Activated gamma-delta T cell treated with anti-CD3 and anti-CD28 coated beads, Interleukin-2, amount 50 U/mL, for 16 hours (primary cell): ENCODE results near the gene SPARC.
"Not testable (repeated sequence)": the region's sequence is repeated elsewhere in the genome, so short reads cannot be mapped to it uniquely, and the experiment has no call there.

ENCODE experiments used
- DNase-seq: peaks from one replicate; pipeline ENCODE4 v3.0.0-alpha.2; 2020; ENCODE audit warnings: low read depth

Gene SPARC

DNA sequence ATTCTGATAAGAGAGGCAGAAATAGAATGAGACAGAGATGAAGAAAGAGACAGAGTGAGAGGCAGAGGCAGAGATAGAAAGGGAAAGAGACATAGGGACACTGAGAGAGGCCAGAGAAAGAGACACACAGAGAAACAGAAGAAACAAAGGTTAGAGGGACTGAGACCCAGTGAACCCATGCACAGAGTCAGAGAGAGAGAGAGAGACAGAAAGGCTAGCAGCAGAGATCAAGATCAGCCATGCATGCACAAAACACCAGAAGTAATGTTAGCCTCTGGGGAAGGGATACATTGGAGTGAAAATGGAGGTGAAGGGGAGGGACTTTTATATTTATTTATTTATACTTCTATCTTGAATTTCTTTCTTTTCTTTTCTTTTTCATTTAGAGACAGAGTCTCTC lies 14.1 kb upstream of the SPARC start:
- no peak for DNase-seq

DNA sequence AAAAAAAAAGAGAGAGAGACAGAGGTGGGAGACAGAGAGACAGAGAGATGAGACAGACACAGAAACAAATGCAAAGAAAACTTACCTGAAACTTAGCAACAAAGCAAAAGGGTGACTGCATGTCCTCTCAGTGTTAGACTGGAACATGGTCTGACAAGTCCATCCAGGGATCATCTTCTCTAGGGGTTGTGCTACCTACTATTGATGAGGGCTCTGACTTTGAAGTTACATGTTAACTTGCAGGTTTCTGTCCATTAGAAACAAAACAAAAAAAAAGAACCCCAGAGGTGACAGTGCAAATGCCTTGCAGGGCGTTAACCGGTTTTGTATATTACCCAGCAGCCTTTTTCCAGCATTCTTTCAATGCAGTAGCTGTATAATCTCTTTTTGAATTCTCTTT lies 13.6 kb upstream of the SPARC start:
- no peak for DNase-seq

GRCh38 chr5:151699071-151699901 lies 12.6 kb upstream of the SPARC start:
- no peak for DNase-seq

DNA sequence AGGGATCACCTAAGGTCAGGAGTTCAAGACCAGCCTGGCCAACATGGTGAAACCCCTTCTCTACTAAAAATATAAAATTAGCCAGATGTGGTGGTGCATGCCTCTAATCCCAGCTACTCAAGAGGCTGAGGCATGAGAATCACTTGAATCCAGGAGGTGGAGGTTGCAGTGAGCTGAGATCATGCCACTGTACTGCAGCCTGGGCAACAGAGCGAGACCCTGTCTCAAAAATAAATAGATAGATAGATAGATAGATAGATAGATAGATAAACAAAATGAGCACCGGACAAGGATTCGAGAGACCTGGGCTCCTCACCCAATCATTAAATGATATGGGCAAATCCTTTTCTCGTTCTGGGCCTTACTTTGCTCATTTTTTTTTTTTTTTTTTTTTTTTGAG lies 11.4 kb upstream of the SPARC start:
- DNase-seq = not testable (repeated sequence)

DNA sequence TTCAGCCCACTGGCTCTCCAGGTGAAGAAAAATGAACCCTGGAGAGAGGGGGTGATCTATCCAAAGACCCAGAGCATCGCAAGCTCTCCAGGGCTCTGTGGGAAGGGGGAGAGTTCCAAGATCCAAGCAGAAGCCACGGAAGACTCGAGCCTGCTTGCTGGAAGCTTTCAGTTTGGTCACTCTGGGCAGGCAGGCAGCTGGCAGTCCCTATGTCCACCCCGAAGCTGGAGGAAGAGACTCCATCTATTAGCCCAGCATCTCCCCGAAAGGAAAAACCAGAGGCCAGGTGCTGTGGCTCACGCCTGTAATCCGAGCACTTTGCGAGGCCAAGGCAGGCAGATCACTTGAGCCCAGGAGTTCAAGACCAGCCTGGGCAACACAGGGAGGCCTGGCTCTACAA lies 10.7 kb upstream of the SPARC start:
- no peak for DNase-seq

GRCh38 chr5:151696470-151697061 lies 9.9 kb upstream of the SPARC start:
- no peak for DNase-seq

DNA sequence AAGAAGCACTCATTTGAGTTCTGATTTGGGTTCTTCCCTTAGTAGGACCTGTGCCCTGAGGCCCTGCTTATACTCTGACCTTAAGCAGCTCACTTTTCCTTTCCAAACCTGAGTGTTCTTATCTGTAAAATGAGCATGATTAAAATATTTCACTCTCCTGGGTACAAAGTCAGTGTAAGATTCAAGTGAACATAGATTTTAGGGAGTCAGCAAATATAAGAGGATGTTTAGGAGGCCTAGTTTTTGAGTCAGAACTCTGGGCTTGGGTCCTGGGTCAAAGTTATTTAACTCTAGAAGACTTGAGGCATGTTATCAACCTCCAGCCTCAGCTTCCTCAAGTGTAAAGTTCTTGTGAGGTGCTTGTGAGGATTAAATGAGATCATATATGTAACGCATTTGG lies 8.7 kb upstream of the SPARC start:
- no peak for DNase-seq

- no peak for DNase-seq
Observed at GRCh38 chr5:151694035-151694485, 7.3 kb upstream of the SPARC start.

GRCh38 chr5:151692312-151692711 lies 5.6 kb upstream of the SPARC start:
- no peak for DNase-seq

DNA sequence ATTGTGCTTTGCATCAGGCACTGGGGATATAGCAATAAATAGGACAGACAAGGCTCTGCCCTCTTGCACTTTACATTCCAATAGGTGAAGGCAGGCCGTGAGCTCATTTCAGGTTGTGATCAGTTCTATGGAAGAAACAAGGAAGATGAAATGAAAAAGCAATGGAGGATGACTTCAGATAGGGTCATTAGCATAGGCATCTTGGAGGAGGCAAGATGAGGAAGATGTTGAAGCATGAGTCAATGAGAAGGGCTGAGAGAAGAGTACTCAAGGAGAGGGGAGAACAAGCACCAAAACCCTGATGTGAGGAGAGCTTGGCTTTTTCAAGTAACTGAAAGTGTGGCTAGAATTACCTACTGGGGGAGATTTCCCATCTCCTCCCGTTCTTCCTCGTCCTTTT lies 5.0 kb upstream of the SPARC start:
- DNase-seq = no peak

- not testable (repeated sequence) for DNase-seq
Observed at GRCh38 chr5:151689591-151689990, 2.9 kb upstream of the SPARC start.

GRCh38 chr5:151688436-151688835 lies 1.7 kb upstream of the SPARC start:
- DNase-seq = no peak

DNA sequence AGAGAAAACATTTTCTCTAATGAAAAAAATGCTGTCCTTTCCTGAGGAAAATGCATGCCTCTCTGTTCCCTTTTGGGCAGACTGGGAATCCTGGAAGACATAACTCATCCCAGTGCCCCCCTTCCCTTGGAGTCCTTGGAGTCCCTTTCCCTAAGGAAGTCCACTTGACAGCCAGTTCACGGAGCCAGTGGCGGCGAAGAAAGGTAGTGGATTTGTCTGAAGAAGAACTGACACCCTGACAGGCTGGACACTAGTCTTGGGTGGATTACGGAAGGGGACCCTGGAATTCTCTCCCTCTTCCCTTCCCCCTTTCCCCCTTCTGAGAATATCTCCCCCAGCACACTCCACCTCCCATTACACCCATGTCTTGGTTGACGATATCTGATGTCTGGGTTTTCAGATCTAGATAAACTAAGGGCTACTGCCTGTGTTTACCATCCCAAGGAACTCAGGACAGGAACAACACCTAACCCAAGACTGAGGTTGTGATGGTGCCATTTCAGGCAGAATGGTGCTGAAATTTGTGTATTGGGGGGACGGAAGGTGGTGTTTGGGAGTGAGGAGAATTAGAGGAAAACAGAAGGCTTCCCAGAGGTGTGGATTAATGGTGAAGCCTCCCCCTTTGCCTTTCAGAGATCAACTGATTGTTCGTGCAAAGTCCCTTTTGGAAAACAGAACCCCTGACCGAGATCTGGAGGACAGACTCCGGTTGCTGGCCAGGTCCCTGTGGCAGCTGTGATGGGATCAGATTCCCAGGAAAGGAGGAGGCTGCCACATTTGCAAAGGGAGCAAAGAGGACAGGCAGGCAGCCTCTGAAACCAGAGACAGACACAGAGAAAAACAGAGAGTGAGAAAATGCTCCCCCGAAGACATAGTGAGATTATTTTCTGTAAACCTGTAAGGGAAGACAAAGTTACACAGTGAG lies 704 bp downstream of the SPARC start:
- DNase-seq = no peak

DNA sequence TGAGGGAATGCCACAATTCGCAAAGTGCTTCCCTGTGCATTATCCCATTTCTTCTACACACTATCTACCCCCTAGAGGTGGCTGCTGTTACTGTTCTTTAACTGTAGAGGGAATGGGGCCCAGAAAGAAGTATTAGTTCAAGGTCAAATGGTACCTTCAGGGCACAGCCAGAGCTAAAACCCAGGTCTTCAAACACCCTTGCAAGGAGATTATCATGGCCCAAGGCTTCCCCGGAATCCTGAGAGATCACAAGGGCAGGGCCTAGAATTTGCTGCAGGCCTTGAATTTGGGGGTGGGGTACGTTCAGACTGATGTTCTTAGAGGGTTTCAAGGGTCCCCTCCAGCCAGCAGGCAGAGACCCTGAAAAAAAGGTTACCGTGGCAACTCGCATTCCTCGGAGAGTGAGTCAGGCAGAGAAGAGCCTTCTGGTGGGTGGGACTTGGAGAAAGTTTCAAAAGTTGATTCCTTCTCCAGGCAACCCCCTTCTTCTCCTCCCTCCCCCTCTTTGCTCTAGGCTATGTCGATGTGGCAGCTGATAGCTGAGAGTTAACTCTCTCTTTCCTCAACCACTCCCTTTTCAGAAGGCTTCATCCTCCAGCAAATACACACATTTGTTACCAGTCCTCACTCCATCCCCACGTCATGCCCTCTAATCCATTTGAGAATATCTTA lies 1.9 kb downstream of the SPARC start:
- no peak for DNase-seq

- no peak for DNase-seq
Observed at GRCh38 chr5:151683986-151684588, 2.6 kb downstream of the SPARC start.

DNA sequence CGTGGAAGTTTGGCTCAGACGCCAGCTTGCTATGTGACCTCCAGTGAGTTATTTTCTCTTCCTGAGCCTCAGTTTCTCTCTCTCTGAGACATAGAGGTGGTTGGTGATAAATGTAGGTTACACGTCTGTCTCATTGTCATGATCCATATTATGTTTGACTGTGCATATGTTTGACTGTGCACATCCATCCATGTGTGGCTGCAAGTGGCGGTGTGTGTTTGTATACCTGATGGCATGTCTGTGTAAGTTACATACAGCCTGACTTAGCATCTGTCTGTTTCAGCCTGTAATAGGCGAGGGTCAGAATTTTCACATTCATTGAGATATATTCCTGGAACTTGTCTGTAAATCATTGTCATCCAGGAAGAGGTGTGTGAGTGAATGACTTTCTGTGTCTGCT lies 3.3 kb downstream of the SPARC start:
- DNase-seq = no peak

GRCh38 chr5:151682751-151683331 lies 3.9 kb downstream of the SPARC start:
- no peak for DNase-seq

- no peak for DNase-seq
Observed at GRCh38 chr5:151682240-151682639, 4.5 kb downstream of the SPARC start.

DNA sequence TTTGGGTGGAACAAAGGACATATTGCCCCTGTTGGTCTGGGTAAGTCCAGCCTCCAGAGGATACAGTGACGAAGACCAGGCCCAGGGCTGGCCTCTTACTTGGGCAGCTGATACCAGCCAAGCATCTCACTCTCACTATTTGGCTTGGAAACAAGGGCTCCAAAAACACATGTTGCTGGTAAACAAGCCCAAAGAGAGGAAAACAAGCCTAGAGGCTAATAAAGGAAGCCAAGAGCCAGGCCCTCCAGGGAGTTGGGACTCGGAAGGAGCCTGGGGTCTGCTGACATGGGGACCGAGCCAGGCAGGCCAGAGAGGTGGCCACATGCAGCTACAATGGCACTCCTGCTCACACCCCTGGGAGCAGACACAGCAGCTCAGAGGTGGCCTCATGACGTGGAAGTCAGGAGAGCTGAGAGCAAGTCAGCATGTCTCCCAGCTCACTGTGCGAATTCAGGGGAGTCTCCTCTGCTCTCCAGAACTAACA lies 5.7 kb downstream of the SPARC start:
- no peak for DNase-seq

DNA sequence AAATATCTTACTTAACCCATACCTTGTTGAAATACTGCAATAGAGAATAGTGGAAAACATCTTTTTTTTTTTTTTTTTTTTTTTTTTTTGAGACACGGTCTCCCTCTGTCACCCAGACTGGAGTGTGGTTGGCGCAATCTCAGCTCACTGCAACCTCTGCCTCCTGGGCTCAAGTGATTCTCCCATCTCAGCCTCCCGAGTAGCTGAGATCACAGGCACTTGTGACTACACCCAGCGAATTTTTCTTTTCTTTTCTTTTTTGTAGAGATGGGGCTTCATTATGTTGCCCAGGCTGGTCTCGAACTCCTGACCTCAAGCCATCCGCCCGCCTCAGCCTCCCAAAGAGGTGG lies 6.6 kb downstream of the SPARC start:
- not testable (repeated sequence) for DNase-seq
